Epidermal melanocyte (primary cell): ENCODE measurements around the gene IL17RD.
A peak's percentile ranks its signal among the peaks of the same experiment; 100 is the strongest.

Experiments used
- DNase-seq: peaks from one replicate; pipeline ENCODE4 v3.0.0; 2011; ENCODE audit warnings: low spot score; ENCODE audit not compliant: insufficient read length

IL17RD gene

GRCh38 chr3:57164657-57165573 lies at the start of gene IL17RD:
Gene IL17RD (minus strand): TSS chr3:57165353. CDS start chr3:57165286, 67 bp downstream.
- DNase-seq, result peak; percentile 46

- DNase-seq, result no peak
These were observed 41.3 kb upstream of the IL17RD start for GRCh38 chr3:57206423-57206822.

GRCh38 chr3:57199895-57200297 lies 34.7 kb upstream of the IL17RD start, which contains the start of gene HESX1:
Gene HESX1 (minus strand): TSS chr3:57199978. CDS start chr3:57199918, 60 bp downstream.
- DNase-seq, result no peak

- no peak for DNase-seq
These were observed 29.5 kb upstream of the IL17RD start for GRCh38 chr3:57194641-57195040.

GRCh38 chr3:57192028-57192427 lies 26.9 kb upstream of the IL17RD start:
- DNase-seq, result no peak

GRCh38 chr3:57184526-57184925 lies 19.4 kb upstream of the IL17RD start:
- DNase-seq, result no peak

- DNase-seq, result no peak
These were observed 14.6 kb upstream of the IL17RD start for GRCh38 chr3:57179580-57180410.

- DNase-seq, result no peak
These were observed 10.9 kb upstream of the IL17RD start for GRCh38 chr3:57176045-57176444.

- DNase-seq, result no peak
These were observed 8.5 kb upstream of the IL17RD start for GRCh38 chr3:57173687-57174086.

GRCh38 chr3:57170946-57171345 lies 5.8 kb upstream of the IL17RD start:
- DNase-seq, result no peak

GRCh38 chr3:57169872-57170623 lies 4.9 kb upstream of the IL17RD start:
- DNase-seq, result peak; percentile 55

- no peak for DNase-seq
These were observed 4.0 kb upstream of the IL17RD start for GRCh38 chr3:57169108-57169507.

- no peak for DNase-seq
These were observed 3.0 kb upstream of the IL17RD start for GRCh38 chr3:57168151-57168550.

GRCh38 chr3:57166660-57167059 lies 1.5 kb upstream of the IL17RD start:
- DNase-seq, result no peak

GRCh38 chr3:57165641-57166040 lies 488 bp upstream of the IL17RD start:
- DNase-seq, result no peak

- DNase-seq, result no peak
These were observed 916 bp downstream of the IL17RD start for GRCh38 chr3:57164217-57164656.

- DNase-seq, result no peak
These were observed 1.4 kb downstream of the IL17RD start for GRCh38 chr3:57163751-57164150.

- no peak for DNase-seq
These were observed 3.2 kb downstream of the IL17RD start for GRCh38 chr3:57161915-57162314.

- no peak for DNase-seq
These were observed 4.2 kb downstream of the IL17RD start for GRCh38 chr3:57160765-57161538.

- DNase-seq, result no peak
These were observed 4.9 kb downstream of the IL17RD start for GRCh38 chr3:57160076-57160764.
